Endothelial cell of umbilical vein (primary cell): ENCODE measurements around the gene CTIF. TPM values are rescaled to one million over a fixed set of nuclear protein-coding genes. Genes with fewer than 3 reads are reported as not detected.

Experiments
- BruUV-seq: library from RNA; stranded (reverse); fragments of 400-500 nt; replicated peaks from 2 replicates; lab custom pipeline; 2021; lab: Mats Ljungman, UMichigan
- CTCF ChIA-PET: fragments of 300-600, 350-600 bp; sonication (Branson Sonifier 250); formaldehyde crosslinking; loops from one replicate; lab custom pipeline; 2021; ENCODE audit warnings: antibody characterized with exemption, inconsistent platforms; lab: Charles Lee
- POLR2A ChIA-PET: fragments of 300-600, 350-600 bp; sonication (Branson Sonifier 250); formaldehyde crosslinking; loops from one replicate; lab custom pipeline; 2021; ENCODE audit warnings: antibody characterized with exemption, inconsistent platforms; lab: Charles Lee
- DNase-seq: peaks from one replicate; pipeline ENCODE4 v3.0.0-alpha.2; 2011; ENCODE audit warnings: low read depth, low spot score
- FAIRE-seq: peaks from 2 replicates; lab custom pipeline; 2011; peaks lifted over from hg19 to GRCh38; lab: Jason Lieb, UNC
- H2AFZ ChIP-seq: 2 replicates; pipeline ENCODE4 v1.6.0; 2012; ENCODE audit warnings: low read depth, low read length, control low read depth, inconsistent platforms
- H3K27ac ChIP-seq: 2 replicates; pipeline ENCODE4 v1.5.1; 2011; ENCODE audit warnings: low read depth, mild to moderate bottlenecking, control low read depth, low read length, moderate library complexity; ENCODE audit not compliant: insufficient read depth
- H3K27me3 ChIP-seq, 2 experiments: 2 replicates each; pipeline versions ENCODE4 v1.6.0 to v1.6.1; 2011; ENCODE audit warnings: low read length in 2 of 2, mixed read lengths in 1 of 2; ENCODE audit not compliant: control insufficient read depth in 2 of 2, insufficient read depth in 2 of 2
- H3K36me3 ChIP-seq, 2 experiments: 2 replicates in 1 of 2; 3 replicates in 1 of 2; pipeline ENCODE4 v1.5.1; 2011; ENCODE audit warnings: low read length in 2 of 2, mild to moderate bottlenecking in 1 of 2, moderate library complexity in 1 of 2; ENCODE audit not compliant: control insufficient read depth in 2 of 2, insufficient read depth in 2 of 2; ENCODE audit errors: extremely low read depth in 1 of 2
- H3K4me1 ChIP-seq: 3 replicates; pipeline ENCODE4 v1.5.1; 2011; ENCODE audit warnings: mild to moderate bottlenecking, low read length; ENCODE audit not compliant: control insufficient read depth, insufficient read depth; ENCODE audit errors: extremely low read depth
- H3K4me2 ChIP-seq: 2 replicates; pipeline ENCODE4 v1.6.1; 2011; ENCODE audit warnings: low read length, control low read depth, mixed read lengths; ENCODE audit not compliant: insufficient read depth
- H3K4me3 ChIP-seq, 3 experiments: fragments of 200-600 bp in 1 of 3; sonication (generic), shearing (Covaris generic) in 1 of 3; replicated peaks in 1 of 3; 2 replicates each; pipeline ENCODE4 v1.5.1; 2011 to 2016; ENCODE audit warnings: control low read depth in 3 of 3, low read length in 3 of 3, mild to moderate bottlenecking in 2 of 3, inconsistent platforms in 1 of 3, low read depth in 1 of 3, moderate library complexity in 1 of 3; ENCODE audit not compliant: insufficient read depth in 1 of 3
- H3K79me2 ChIP-seq: 2 replicates; pipeline ENCODE4 v1.6.0; 2012; ENCODE audit warnings: low read length, inconsistent platforms; ENCODE audit not compliant: control insufficient read depth, insufficient read depth
- H3K9ac ChIP-seq: replicated peaks from 2 replicates; pipeline ENCODE3; 2011; ENCODE audit warnings: low read length, control low read depth; ENCODE audit not compliant: insufficient read depth; ENCODE audit errors: extremely low read depth
- H3K9me1 ChIP-seq: replicated peaks from 3 replicates; pipeline ENCODE4 v1.6.0; 2011; ENCODE audit warnings: mild to moderate bottlenecking, low read length; ENCODE audit not compliant: control insufficient read depth, insufficient read depth; ENCODE audit errors: extremely low read depth
- H3K9me3 ChIP-seq: replicated peaks from 2 replicates; pipeline ENCODE4 v1.5.1; 2012; ENCODE audit warnings: low read length, inconsistent platforms; ENCODE audit not compliant: control insufficient read depth, insufficient read depth
- H4K20me1 ChIP-seq: replicated peaks from 2 replicates; pipeline ENCODE3; 2011; ENCODE audit warnings: mild to moderate bottlenecking, low read length; ENCODE audit not compliant: control insufficient read depth, insufficient read depth; ENCODE audit errors: extremely low read depth
- EZH2 ChIP-seq: IDR thresholded peaks from 2 replicates; pipeline ENCODE4 v1.6.1; 2012; ENCODE audit warnings: borderline replicate concordance, low read depth, mild to moderate bottlenecking, moderate library complexity, low read length, inconsistent platforms; ENCODE audit not compliant: severe bottlenecking
- FOS ChIP-seq: IDR thresholded peaks from 2 replicates; pipeline ENCODE4 v1.6.1; 2011; ENCODE audit warnings: mild to moderate bottlenecking, low read length, moderate library complexity, borderline replicate concordance; ENCODE audit not compliant: insufficient read depth
- GATA2 ChIP-seq: IDR thresholded peaks from 2 replicates; pipeline ENCODE4 v1.7.0; 2011; ENCODE audit warnings: low read depth, mild to moderate bottlenecking, moderate library complexity, mixed read lengths, low read length; ENCODE audit not compliant: insufficient read length, insufficient read depth
- JUN ChIP-seq: IDR thresholded peaks from 2 replicates; pipeline ENCODE4 v1.6.1; 2011; ENCODE audit warnings: borderline replicate concordance, low read depth; ENCODE audit not compliant: insufficient read length, insufficient read depth
- MYC ChIP-seq: IDR thresholded peaks from one replicate; pipeline ENCODE4 v1.6.1; 2011; ENCODE audit warnings: mild to moderate bottlenecking, low read depth, low read length
- POLR2A ChIP-seq: IDR thresholded peaks from 2 replicates; pipeline ENCODE4 v1.6.1; 2012; ENCODE audit warnings: low read depth, mild to moderate bottlenecking, control low read depth, low read length
- POLR2AphosphoS5 ChIP-seq: IDR thresholded peaks from 2 replicates; pipeline ENCODE4 v1.6.1; 2012; ENCODE audit warnings: low read depth, mild to moderate bottlenecking, control low read depth, low read length, moderate library complexity; ENCODE audit not compliant: insufficient read depth
- dilution Hi-C: fragments of 300-500 bp; cut with MboI; formaldehyde crosslinking; loops from one replicate; pipeline ENCODE4 v1.15.0; 2019; ENCODE audit warnings: low sequenced_read_pairs; ENCODE audit not compliant: extremely low pct_ligation_motif_present
- intact Hi-C: fragments of 100-400 bp; cut with micrococcal nuclease; formaldehyde crosslinking; loops from one replicate; pipeline ENCODE4 v1.10.0; 2022
- polyA plus RNA-seq, 4 experiments: library from polyadenylated mRNA; depleted of rRNA in 3 of 4; stranded (reverse) in 3 of 4; unstranded in 1 of 4; fragments of >200 nt; gene quantifications; 2 replicates each; pipeline versions ENCODE4 v1.2.1 to v1.2.3, GENCODE V29; 2011 to 2012; ENCODE audit warnings: missing spikeins in 1 of 4
- total RNA-seq: library from RNA; stranded (reverse); gene quantifications from 2 replicates; pipeline ENCODE4 v1.2.3, GENCODE V29; 2021
- TF ChIP-seq, protein P1 (sequence below): IDR thresholded peaks from 2 replicates; pipeline ENCODE4 v1.6.1; 2011; ENCODE audit not compliant: insufficient read depth, insufficient read length
- TF ChIP-seq, protein P2 (sequence below), 2 donors: IDR thresholded peaks; 1 replicate in 1 of 2; 2 replicates in 1 of 2; pipeline ENCODE4 v1.5.1; 2011; ENCODE audit warnings: low read length in 2 of 2, mild to moderate bottlenecking in 2 of 2, moderate library complexity in 2 of 2, control low read depth in 1 of 2, inconsistent platforms in 1 of 2, low read depth in 1 of 2; ENCODE audit not compliant: insufficient read depth in 1 of 2; ENCODE audit errors: extremely low read depth in 1 of 2

CTIF gene
- total and polyA plus RNA-seq, 2 donors (not counting 3 experiments of a cell fraction or from before 2014, with no cell fraction given): 20.9 to 57.7 TPM

- DNase-seq: no peak
- Histone ChIP-seq H3K4me3 (no peak overlapping the region), H3K4me1 (no peaks in the 10 kb centered on the region), H3K79me2 (no peaks in the 10 kb centered on the region), H3K9me1 (no peaks in the 10 kb centered on the region), H3K4me2 (no peak overlapping the region), H3K9ac (no peak overlapping the region), H3K9me3 (no peaks in the 10 kb centered on the region), H3K27ac (no peak overlapping the region), H3K27me3 (no peaks in the 10 kb centered on the region), H4K20me1 (no peaks in the 10 kb centered on the region), H3K36me3 (no peaks in the 10 kb centered on the region), H2AFZ (no peak overlapping the region)
- TF ChIP-seq POLR2A: no peak
- TF ChIP-seq, protein P1, sequence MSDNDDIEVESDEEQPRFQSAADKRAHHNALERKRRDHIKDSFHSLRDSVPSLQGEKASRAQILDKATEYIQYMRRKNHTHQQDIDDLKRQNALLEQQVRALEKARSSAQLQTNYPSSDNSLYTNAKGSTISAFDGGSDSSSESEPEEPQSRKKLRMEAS: no peak
- no peak for TF ChIP-seq MYC
- no peak for TF ChIP-seq GATA2
- intact Hi-C loops (no loop called here), dilution Hi-C loops (no loop called here)
- no TSS peak for BruUV-seq
- ChIA-PET POLR2A (no interaction called here), CTCF (interaction anchor here (1.0 to 1.2 kb wide), 2 partner anchors 172 to 300 kb away, joined by 3 read pairs; no protein-coding TSS in a partner anchor)
- FAIRE-seq: no peak
Measured at GRCh38 chr18:48740851-48741485, 202.1 kb downstream of the CTIF start.

DNA sequence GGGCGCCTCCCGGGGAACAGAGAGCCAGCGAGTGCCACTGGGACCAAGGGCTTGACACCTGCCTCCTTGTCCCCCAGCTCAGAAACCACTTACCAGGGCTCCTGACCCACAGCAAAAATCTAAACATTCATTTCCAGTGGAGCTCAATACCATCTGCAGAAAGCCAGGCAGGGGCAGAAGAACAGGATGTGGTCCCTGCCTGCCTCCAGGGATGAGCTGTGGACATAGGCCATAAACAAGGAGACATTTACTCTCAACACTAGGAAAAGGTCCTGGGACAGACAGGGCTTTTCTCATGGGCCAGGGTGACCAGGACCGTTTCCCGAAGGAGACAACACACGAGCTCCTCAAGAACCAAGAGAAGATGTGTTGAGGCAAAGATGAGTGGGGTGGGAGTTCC is 203.0 kb downstream of the CTIF start:
- H3K79me2 ChIP-seq: no peaks in the 10 kb centered on the region
- no peaks in the 10 kb centered on the region for H3K9me3 ChIP-seq
- H3K9me1 ChIP-seq: no peaks in the 10 kb centered on the region
- CTCF ChIA-PET: interaction anchor here (1.0 to 1.2 kb wide), 2 partner anchors 171 to 299 kb away, joined by 3 read pairs; no protein-coding TSS in a partner anchor
- H3K27me3 ChIP-seq: no peaks in the 10 kb centered on the region
- H2AFZ ChIP-seq: no peak overlapping the region
- no TSS peak for BruUV-seq
- dilution Hi-C loops: no loop called here
- TF ChIP-seq, protein P2, sequence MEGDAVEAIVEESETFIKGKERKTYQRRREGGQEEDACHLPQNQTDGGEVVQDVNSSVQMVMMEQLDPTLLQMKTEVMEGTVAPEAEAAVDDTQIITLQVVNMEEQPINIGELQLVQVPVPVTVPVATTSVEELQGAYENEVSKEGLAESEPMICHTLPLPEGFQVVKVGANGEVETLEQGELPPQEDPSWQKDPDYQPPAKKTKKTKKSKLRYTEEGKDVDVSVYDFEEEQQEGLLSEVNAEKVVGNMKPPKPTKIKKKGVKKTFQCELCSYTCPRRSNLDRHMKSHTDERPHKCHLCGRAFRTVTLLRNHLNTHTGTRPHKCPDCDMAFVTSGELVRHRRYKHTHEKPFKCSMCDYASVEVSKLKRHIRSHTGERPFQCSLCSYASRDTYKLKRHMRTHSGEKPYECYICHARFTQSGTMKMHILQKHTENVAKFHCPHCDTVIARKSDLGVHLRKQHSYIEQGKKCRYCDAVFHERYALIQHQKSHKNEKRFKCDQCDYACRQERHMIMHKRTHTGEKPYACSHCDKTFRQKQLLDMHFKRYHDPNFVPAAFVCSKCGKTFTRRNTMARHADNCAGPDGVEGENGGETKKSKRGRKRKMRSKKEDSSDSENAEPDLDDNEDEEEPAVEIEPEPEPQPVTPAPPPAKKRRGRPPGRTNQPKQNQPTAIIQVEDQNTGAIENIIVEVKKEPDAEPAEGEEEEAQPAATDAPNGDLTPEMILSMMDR (IDR thresholded peaks at IDR 0.05; ENCODE audit: extremely low read depth in 1 of 2, insufficient read depth in 1 of 2, low read depth in 1 of 2, low read length in 2 of 2): no peak
- no peak for TF ChIP-seq POLR2A
- no peak for TF ChIP-seq MYC
- TF ChIP-seq GATA2: no peak
- TF ChIP-seq FOS: no peak
- TF ChIP-seq JUN: no peak
- TF ChIP-seq, protein P1: no peak
- no peak for TF ChIP-seq EZH2
- TF ChIP-seq POLR2AphosphoS5: no peak
- no peaks in the 10 kb centered on the region for H3K36me3 ChIP-seq
- intact Hi-C loops: no loop called here
- no peak overlapping the region for H3K9ac ChIP-seq
- no peak overlapping the region for H3K4me3 ChIP-seq
- FAIRE-seq: no peak
- no peaks in the 10 kb centered on the region for H3K4me1 ChIP-seq
- no peak overlapping the region for H3K27ac ChIP-seq
- H3K4me2 ChIP-seq: no peak overlapping the region
- no peak for DNase-seq
- H4K20me1 ChIP-seq: no peaks in the 10 kb centered on the region
- POLR2A ChIA-PET: no interaction called here
